HG02970 (cell line): ENCODE measurements around the gene ENPP4.
A peak's percentile ranks its signal among the peaks of the same experiment; 100 is the strongest.
"Not testable (repeated sequence)": the region's sequence is repeated elsewhere in the genome, so short reads cannot be mapped to it uniquely, and the experiment has no call there.

Experiments used
- ATAC-seq: cut with Tn5 transposase; IDR thresholded peaks from one replicate; pipeline ENCODE4 v1.9.1; 2021; ENCODE audit warnings: mild to moderate bottlenecking, moderate library complexity, moderate number of reproducible peaks; ENCODE audit not compliant: unreplicated experiment, low FRiP score

The ENPP4 gene

DNA sequence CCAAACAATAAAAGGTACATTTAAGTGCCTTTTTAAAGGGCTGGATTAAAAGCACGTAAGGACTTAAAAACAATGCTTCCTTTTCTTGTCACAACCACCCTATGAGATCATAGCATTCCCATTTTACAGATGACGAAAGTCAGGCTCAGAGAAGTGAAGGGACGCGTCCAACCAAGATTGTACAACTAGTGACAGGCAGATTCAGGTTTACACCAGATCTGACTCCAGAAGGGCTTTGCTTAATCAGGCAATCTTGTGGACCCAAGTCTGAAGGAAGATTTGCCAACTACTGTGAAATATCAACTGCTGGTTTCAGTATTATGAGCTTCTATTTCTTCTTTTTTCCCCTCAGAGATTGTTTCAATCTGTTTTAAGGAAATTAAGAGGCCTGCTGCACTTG lies 877 bp downstream of the ENPP4 start:
- no peak for ATAC-seq

DNA sequence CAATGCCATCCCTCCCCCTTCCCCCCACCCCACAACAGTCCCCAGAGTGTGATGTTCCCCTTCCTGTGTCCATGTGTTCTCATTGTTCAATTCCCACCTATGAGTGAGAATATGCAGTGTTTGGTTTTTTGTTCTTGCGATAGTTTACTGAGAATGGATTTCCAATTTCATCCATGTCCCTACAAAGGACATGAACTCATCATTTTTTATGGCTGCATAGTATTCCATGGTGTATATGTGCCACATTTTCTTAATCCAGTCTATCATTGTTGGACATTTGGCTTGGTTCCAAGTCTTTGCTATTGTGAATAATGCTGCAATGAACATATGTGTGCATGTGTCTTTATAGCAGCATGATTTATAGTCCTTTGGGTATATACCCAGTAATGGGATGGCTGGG lies 1.5 kb downstream of the ENPP4 start:
- ATAC-seq: not testable (repeated sequence)

DNA sequence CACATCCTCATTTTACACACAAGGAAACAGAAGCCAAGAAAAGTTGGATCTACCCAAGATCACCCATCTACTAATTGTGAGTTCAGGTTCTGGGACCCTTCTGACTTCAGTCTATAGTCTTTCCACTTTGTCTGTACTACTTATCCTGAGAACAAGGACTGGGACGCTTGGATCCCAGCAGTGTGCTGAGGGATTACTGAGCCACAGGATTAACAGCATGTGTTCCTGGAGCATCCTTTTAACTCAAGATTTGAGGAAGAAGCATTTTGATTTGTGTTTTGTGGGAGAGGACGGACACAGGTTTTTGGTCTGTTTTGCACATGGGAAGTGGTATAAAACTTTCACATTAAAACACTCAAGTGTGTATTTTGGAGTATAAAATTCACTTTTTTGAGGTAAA lies 4.4 kb downstream of the ENPP4 start:
- no peak for ATAC-seq

DNA sequence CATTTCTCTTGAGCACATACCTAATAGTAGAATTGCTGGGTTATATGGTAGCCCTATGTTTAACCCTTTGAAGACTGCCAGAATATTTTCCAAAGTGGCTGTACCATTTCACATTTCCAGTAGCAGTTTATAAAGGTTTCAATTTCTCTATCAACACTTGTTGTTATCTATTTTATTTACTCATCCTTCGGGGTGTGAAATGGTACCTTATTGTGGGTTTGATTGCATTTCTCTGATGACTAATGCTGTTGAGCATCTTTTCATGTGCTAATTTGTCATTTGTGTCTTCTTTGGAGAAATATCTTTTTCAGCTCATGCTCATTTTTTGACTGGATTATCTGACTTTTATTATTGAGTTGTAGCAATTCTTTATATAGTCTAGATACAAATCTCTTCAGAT lies 5.4 kb downstream of the ENPP4 start:
- ATAC-seq: no peak

DNA sequence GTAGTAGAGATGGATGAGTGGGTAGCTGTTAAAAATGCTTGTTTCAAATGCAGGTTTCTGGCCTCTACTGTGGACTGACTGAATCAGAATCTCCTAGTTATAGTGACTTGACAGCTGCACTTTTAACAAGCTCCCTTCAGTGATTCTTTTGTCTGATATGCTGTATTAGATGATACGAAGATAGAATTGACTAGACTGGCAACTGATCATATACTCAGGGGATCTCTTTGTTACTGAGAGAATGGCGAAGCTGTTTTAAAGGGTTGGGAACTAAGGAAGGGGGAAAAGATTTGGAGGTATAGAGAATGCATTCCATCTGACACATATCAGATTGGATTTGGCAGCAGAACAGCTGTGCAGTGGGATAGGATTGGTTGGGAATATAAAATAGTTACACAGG lies 7.0 kb downstream of the ENPP4 start:
- ATAC-seq: no peak

DNA sequence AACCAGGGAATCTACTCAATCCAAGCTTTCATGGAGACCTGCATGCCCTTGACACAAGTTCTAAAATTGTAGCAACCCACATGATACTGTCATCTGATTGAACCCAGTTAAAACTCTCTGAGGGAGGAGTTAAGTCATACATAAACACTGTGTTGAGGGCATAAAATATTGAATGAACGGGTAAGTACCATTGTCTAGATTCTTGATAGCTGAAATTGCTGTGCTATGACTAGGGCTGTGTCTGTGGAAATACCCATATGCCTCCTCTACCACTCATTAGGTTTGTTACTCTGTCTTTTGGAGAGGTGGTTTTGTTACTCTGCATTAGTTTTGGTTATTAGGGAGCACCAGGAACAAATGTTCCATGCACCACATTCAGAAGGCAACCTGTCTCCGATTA lies 7.6 kb downstream of the ENPP4 start:
- no peak for ATAC-seq

DNA sequence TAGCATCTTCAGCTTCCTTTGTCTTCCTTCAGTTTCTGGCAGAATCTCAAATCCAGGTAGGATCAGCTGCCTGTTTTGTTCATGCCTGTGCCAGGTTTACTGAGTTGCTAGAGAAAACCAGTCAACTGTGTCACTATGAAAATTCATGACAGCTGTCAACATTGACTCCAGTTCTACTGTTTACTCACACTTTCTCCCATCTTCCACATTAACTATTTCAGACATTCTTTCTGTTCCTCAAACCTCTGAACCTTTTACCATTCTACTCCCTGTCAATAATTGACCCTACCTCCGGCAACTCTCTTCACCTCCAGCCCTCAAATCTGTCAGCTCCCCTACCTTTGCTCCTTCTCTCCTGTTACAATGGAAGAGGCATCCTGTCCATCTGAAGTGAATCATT lies 8.5 kb downstream of the ENPP4 start:
- ATAC-seq: peak; percentile 77

DNA sequence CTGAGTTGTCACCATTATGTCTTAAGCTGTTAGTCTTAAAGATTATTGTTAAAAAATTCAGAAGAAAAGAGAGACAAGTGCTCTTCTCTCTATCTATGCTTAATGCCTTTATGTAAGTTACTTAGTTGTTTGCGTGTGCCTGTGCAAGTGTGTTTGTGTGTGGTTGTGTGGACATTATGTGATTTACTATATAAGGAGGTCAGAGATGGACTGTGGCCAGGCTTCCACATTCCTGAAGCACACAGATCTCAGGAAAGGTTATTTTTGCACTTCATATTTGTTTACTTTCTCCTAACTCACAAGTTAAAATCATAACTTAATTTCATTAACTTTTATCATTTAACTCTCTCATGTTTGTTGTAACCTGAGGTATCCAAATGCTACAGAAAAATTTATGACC lies 14.5 kb downstream of the ENPP4 start:
- no peak for ATAC-seq

DNA sequence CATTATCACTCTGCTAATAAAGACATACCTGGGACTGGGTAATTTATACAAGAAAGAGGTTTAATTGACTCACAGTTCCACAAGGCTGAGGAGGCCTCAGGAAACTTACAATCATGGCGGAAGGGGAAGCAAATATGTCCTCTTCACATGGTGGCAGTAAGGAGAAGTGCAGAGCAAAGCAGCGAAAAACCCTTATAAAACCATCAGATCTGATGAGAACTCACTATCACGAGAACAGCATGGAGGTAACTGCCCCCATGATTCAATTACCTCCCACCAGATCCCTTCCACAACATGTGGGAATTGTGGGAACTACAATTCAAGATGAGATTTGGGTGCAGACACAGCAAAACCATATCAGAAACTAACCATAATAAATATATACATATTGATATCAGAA lies 19.3 kb downstream of the ENPP4 start:
- ATAC-seq: not testable (repeated sequence)

DNA sequence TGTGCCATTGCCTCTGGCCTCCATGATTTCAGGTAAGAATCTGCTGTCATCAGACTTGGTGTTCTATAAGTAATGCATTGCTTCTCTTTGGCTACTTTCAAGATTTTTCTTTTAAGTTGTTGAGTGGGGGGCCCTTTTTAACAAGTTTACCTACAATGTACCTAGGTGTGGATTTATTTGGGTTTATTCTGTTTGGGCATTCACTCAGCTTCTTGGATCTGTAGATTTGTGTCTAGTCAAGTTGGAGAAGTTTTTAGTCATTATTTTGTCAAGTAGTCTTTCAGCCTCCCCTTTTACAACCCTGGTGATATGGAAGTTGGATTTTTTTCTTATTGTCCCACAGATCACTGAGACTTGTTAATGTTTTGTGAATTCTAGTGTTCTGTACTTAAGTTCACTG lies 26.9 kb downstream of the ENPP4 start:
- ATAC-seq: no peak

DNA sequence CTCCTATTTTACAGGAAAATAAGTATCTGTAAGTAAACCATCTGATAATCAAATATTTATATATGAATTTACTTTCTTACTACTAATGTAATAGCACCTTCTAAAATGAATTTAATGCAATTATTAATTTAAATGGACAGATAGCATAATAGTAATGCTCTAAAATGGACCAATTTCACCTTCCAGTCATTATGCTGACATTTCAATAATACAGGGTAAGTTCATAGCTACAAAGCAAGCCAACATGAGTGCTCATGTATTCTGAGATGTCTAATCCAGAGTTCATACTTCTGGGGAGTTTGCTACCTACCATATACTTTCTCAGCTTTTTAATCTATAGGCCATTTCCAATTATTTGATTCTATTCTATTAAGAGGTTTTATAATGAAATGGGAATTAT lies 29.4 kb downstream of the ENPP4 start:
- no peak for ATAC-seq

DNA sequence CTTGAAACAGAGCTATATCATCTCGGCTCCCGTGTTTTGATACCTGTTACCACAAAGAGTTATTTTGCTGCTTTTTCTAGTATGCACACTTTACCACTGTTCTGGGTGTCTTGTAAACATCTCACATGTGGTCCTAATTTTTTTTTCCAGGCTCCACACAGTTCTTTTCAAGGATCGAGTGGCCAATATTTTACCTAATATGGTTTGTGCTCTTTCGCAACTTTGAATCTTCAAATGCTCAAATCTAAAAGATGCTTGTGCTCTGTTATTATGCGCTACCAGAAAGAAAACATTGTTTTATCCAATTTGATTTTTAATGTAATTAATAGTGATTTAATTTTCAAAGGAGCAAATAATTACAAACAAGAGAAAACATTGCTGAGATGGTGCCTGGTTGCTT lies 30.3 kb downstream of the ENPP4 start:
- no peak for ATAC-seq

DNA sequence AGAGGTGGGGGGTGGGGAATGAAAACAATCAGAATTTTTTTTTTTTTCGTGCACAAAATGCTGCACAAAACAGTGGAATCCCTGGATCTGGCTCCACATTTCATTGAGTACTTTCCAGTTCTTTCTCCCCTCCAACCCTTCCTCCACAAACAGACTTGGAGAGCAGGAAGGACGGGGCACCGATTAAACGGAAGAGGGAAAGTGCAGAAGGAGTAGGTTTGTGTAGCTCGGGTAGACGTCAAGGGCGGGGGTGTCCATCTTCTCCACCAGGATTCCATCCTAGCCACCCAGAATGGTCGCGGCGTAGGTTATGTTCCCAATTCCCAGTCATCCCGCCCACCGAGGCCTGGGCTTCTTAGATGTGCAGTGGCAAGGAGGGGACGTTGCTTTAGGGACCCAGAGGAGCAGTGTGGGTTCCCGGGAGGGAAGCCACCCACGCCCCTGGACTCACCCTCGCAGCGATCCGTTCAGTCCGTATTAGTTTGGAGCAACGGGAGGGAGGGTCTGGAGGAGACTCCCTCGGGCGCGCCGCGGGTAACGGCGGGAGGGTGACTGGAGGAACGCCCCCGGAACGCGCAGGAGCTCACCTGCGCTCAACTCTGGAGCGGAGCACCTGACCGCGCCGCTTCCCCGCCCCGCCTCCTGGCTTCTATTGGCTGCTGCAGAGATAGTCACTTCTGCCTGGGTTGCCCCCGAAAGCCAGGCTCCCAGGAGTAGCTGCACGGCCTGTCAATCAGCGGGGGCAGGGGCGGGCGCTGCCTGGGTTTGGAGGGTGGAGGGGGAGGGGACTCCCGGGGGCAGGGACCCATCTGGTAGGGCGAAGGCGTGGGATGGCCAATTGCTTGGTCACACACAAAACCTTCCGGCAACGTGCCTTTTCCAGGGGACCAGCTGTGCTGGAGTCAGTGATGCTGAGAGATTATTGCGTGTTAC lies 40.8 kb downstream of the ENPP4 start, which contains the start of gene ENPP5:
TSS of gene ENPP5 (minus strand) at position 624 of the 933 bp plus-strand sequence. CDS start 2,718 bp downstream, outside the sequence.
- ATAC-seq: peak; percentile 72

DNA sequence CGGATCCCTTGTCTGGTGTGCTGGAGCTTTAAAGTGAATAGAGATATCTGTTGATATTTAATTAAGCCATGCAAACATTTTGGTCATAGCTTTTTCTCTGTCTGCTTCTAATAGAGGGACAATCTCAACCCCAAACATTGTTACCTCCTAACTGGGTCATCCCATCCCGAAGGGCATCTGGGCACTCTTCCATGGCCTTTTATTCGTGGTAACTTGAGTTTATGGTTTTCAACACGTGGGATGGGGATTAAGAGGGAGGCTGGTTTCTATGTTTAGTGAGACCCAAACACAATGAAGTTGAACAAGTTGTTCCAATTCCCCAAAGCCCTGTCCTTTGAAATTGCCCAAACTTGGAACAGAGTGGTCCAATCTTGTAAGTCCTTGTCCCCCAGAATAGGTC lies 42.4 kb downstream of the ENPP4 start:
- ATAC-seq: no peak

DNA sequence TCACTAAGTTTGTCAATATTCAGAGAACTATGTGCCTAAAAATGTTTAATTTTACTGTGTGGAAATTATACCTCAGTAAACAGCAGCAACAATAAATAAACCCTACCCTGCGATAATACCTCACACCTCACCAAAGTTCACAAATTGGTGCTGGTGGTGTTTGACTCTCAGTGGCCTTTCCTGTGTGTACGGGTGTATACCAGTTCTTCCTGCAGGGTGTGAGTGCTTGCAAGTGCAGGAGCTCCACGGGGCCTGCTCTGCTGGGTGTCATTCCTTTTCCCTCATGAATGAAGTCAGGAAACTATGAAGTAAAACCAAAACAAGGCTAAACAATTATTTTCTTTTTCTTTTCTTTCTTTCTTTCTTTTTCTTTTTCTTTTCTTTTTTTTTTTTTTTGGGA lies 45.1 kb downstream of the ENPP4 start:
- ATAC-seq: no peak

DNA sequence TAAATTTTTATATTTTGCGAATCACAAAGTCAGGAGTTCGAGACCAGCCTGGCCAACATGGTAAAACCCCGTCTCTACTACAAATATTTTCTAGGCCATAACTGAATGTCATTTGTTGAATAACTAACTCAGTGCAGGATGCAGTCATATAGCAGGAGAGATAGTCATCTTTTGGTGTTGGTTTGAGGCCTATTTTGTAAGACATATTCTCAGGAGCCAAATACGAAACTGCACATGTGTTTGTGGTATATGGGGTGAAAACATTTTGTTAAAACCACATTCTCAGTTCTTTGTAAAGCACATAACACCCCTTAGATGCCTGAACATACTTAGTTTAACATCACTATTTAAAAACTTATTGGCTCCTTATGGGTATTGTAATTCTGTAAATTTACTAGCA lies 45.7 kb downstream of the ENPP4 start:
- ATAC-seq: peak; percentile 61

DNA sequence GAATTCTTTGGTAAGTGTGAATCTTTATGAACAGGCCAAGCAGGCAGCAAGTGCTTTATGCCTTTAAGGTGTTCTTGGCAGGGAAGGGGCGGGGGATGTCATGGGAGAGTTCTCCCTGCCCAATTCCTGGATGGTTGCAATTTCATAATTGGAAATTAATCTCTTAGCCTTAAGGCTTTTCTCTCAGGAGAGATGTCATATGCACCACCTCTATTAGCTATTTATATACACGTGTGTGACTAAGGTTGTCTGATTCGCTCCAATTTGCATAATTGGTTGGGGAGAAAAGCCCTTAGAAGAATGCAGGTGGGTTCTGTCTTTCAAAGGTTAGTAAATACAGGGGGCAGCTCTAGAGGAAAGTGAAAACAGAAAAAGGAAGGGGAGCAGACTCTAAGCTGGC lies 46.2 kb downstream of the ENPP4 start:
- ATAC-seq: no peak

DNA sequence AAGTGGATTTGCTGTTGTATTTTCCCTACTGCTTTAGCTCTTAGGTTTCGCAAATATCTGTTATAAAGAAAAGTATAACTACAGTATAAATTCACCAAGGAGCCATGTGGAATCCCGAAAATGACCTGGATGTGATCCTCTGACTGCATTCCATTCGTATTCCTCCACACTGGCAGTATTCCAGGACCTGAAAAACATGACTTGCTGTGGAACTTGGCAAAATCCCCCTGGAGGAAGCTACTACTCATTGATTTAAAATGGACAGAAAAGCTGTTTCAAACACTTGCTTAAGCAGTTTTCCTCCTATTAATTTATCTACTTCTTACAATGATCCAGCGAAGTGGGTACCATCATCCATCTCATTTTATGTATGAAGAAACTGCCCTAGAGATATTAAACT lies 54.3 kb downstream of the ENPP4 start:
- no peak for ATAC-seq

DNA sequence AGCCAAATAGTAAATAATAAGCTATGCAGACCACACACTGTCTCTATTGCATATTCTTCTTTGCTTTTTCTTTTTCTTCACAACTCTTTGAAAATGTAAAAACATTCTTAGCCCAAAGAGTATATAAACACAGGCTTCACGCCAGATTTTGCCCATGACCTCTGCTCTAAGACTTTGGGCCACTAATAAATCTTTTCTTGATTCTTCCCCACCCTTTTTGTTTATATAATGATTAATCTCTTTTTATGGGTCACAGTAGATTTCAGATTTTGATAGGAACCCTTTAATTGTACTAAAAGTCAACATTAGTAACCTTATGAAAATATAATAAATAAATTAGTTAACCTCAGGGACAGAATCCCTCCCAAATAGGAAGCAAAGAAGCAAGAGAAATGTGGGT lies 56.8 kb downstream of the ENPP4 start:
- ATAC-seq: no peak

DNA sequence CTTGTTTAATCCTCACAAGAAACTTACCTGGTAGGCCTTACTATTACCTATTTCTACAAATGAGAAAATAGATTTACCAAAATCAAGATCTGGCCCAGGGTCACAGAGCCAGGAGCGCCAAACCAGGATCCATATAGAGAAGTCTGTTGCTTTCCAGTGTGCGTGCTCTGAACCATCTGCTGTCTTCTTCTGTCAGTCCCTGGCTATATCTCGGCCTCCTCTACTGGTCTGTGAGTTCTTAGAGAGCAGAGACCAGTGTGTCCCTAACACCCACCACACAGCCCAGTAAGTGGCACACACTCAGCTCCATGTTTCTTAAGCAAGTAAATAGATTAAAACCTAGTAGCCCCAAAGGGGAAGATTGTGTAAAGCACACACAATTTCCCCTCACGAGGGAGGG lies 59.9 kb downstream of the ENPP4 start:
- no peak for ATAC-seq

DNA sequence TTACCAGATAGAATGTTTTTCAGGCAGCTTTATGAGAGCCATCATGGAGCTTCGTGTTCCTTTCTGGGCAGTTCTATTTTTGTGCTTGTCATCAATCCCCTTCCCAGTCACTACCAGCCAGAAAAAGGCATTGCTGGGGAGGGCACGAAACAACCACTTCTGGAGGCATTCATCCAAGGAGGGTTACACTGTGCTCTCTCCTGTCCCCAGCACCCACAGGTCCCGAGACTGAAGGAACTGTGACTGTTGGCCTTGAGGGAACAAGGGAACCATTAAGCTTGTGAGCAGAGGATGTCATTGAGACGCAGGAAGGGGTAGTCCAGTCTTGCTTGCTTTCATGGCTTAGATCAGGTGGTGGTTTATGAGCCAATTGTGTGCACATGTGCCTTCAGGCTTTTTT lies 61.1 kb downstream of the ENPP4 start:
- no peak for ATAC-seq

DNA sequence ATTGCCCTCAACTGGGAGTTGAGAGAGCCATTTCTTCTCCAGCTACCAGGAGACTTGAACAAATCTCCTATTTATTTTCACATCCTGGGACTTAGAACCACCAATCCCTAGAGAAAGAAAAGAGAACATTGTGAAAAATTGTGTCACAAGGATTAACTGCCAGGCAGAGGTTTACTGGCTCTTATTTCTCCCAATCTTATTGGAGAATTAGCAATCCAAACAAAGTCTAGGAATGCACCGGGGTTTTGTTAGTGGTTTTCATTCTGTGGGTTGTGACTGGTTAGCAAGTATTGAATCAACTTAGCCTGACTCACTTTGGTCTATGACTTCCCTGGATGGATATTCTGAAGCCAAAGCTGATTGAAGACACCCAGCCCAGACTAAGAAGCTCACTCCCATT lies 62.2 kb downstream of the ENPP4 start:
- no peak for ATAC-seq
